ENCODE measurements around the gene THAP6.

DNA sequence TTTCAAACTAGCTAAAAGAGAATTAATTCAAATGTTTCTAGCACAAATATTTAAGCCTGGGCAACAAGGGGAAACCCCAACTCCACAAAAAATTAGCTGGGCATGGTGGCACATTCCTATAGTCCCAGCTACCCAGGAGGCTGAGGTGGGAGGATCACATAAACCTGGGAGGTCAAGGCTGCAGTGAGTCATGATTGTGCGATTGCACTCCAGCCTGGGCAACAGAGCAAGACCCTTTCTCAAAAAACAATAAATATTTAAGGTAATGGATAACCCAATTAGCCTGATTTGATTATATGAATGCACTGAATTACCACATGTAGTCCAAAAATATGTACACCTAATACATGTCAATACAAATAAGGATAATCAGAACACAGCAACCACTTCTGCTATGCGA, 14.4 kb upstream of the THAP6 start:
- TF ChIP-seq, protein P1, sequence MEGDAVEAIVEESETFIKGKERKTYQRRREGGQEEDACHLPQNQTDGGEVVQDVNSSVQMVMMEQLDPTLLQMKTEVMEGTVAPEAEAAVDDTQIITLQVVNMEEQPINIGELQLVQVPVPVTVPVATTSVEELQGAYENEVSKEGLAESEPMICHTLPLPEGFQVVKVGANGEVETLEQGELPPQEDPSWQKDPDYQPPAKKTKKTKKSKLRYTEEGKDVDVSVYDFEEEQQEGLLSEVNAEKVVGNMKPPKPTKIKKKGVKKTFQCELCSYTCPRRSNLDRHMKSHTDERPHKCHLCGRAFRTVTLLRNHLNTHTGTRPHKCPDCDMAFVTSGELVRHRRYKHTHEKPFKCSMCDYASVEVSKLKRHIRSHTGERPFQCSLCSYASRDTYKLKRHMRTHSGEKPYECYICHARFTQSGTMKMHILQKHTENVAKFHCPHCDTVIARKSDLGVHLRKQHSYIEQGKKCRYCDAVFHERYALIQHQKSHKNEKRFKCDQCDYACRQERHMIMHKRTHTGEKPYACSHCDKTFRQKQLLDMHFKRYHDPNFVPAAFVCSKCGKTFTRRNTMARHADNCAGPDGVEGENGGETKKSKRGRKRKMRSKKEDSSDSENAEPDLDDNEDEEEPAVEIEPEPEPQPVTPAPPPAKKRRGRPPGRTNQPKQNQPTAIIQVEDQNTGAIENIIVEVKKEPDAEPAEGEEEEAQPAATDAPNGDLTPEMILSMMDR (conservative IDR thresholded peaks at IDR 0.05 in 1 of 2, IDR thresholded peaks at IDR 0.05 in 1 of 2; ENCODE audit: extremely low read depth in 1 of 2, insufficient read depth in 1 of 2, low read depth in 1 of 2, low read length in 2 of 2): no peak
- no peak for TF ChIP-seq EZH2 (IDR thresholded peaks at IDR 0.05; ENCODE audit: borderline replicate concordance, low read length)

Data from mammary epithelial cell (primary cell).